ENCODE data around the gene ABHD2.

The ABHD2 gene

DNA sequence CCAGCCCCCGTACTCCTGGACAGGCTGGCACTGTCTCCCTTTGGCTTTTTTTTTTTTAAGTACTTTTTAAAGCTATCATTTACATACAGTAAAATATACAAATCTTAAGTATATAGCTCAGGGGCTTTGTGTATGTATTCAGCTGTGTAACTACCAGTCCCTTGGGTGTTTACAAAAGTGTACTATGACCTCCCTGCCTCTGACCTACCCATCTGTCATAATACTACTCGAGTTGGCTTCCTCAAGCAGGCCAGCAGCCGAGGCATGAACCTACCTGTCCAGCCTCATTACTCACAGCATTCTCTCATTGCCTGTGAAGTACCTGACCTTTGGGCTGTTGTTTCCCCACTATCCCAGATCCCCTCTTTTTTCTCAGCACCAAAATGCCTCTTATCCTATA, 33.2 kb downstream of the ABHD2 start:
- Histone ChIP-seq H2AFZ (no peak overlapping the region), H3K79me2 (no peaks in the 10 kb centered on the region), H3K36me3 (ENCODE audit: control insufficient read depth, insufficient read depth, low read length) (no peaks in the 10 kb centered on the region), H3K27me3 (ENCODE audit: control insufficient read depth, insufficient read depth, low read length) (no peaks in the 10 kb centered on the region), H3K4me1 (no peaks in the 10 kb centered on the region), H3K9ac (no peak overlapping the region), H3K4me3 (ENCODE audit: low read depth, low read length) (no peak overlapping the region), H3K9me3 (ENCODE audit: control insufficient read depth, low read length) (no peaks in the 10 kb centered on the region), H3K4me2 (ENCODE audit: low read length) (no peak overlapping the region), H3K27ac (no peak overlapping the region)
- TF ChIP-seq, protein P1, sequence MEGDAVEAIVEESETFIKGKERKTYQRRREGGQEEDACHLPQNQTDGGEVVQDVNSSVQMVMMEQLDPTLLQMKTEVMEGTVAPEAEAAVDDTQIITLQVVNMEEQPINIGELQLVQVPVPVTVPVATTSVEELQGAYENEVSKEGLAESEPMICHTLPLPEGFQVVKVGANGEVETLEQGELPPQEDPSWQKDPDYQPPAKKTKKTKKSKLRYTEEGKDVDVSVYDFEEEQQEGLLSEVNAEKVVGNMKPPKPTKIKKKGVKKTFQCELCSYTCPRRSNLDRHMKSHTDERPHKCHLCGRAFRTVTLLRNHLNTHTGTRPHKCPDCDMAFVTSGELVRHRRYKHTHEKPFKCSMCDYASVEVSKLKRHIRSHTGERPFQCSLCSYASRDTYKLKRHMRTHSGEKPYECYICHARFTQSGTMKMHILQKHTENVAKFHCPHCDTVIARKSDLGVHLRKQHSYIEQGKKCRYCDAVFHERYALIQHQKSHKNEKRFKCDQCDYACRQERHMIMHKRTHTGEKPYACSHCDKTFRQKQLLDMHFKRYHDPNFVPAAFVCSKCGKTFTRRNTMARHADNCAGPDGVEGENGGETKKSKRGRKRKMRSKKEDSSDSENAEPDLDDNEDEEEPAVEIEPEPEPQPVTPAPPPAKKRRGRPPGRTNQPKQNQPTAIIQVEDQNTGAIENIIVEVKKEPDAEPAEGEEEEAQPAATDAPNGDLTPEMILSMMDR (IDR thresholded peaks at IDR 0.05) = no peak

DNA sequence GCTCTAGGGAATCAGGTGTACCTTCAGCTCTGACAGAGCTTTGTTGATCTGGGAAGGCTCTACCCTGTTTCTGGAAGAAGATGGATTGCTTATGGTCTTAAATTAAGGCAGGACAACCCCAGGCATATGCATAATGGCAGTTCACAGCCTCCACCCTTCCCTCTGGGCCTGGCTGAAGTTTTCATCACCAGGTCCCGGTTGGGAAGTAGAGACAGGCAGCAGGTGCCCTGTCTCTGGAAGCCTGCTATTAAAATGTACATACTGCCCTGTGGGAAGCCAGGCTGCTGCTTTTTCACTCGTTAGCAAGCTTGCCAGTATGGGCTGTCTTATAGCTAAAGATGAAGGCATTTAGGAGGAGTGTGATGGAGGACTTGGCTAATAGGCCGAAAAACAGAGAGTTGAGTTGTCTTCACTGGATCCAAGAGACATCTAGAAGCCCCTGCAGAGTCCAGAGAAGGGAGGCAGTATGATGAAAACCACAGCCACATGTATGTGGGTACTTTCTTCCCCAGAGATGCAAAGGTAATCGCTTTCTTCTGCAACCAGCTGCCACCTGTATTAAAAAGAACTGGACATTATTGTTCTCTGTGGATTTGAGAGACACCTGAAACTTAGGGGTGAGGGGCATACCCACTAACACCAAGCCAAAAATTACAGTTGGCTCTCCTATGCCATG, 34.4 kb downstream of the ABHD2 start:
- Histone ChIP-seq H3K4me2 (ENCODE audit: low read length) (no peak overlapping the region), H3K9ac (no peak overlapping the region), H3K4me3 (ENCODE audit: low read depth, low read length) (no peak overlapping the region), H2AFZ (no peak overlapping the region), H3K9me3 (ENCODE audit: control insufficient read depth, low read length) (no peaks in the 10 kb centered on the region), H3K36me3 (ENCODE audit: control insufficient read depth, insufficient read depth, low read length) (no peaks in the 10 kb centered on the region), H3K27ac (no peak overlapping the region), H3K4me1 (no peaks in the 10 kb centered on the region), H3K27me3 (ENCODE audit: control insufficient read depth, insufficient read depth, low read length) (no peaks in the 10 kb centered on the region), H3K79me2 (no peaks in the 10 kb centered on the region)
- TF ChIP-seq, protein P1 (IDR thresholded peaks at IDR 0.05) = no peak

DNA sequence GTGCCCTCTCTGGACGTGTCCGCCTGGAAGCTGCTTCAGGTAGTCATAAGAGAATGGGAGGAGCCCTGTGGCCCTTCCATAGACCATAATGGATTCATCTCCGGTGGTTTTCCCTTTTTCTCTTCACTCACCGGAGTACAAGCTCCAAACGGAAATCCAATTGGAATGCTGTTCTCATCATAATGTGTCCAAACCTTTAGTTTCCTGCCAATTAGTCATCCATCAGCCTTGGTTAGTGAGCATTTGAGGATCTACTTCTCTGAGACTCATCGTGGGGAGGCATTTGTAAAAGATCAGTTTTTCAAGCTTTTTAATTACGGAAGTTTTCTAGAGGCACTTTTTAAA, 34.9 kb downstream of the ABHD2 start:
- H3K27ac ChIP-seq = no peak overlapping the region
- no peaks in the 10 kb centered on the region for H3K9me3 ChIP-seq (ENCODE audit: control insufficient read depth, low read length)

DNA sequence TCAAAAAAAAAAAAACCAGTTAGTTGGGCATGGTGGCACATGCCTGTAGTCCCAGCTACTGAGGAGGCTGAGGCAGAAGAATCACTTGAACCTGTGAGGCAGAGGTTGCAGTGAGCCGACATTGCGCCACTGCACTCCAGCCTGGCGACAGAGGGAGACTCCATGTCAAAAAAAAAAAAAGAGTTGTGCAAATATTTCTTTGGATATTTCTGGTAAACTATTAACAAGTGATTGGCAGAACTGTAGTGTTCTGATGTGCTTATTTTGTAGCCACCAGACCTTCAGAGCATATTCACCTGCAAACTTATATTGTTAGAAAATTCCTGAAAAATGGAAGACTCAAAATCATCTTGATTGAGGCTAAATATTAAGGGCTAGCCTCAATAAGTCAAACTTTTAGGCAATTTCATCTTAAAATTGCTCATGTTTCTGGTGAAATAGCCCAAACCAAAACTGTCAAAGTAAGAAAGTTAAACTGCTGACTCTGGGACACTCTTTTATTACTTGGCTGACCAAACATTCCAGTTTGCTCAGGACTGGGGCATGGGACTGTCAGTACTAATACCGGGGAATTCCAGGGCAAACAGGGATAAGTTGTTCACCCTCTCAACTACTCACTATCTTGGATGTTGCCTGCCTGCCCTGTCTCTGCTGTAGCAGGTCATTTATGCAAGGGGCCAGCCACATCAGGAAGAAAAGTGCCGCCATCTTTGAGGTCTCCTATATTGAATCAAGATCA, 37.0 kb downstream of the ABHD2 start:
- no peaks in the 10 kb centered on the region for H3K27me3 ChIP-seq (ENCODE audit: control insufficient read depth, insufficient read depth, low read length)
- no peaks in the 10 kb centered on the region for H3K36me3 ChIP-seq (ENCODE audit: control insufficient read depth, insufficient read depth, low read length)
- no peak overlapping the region for H3K9ac ChIP-seq
- H3K4me3 ChIP-seq (ENCODE audit: low read depth, low read length) = no peak overlapping the region
- no peaks in the 10 kb centered on the region for H3K9me3 ChIP-seq (ENCODE audit: control insufficient read depth, low read length)
- TF ChIP-seq, protein P1 (IDR thresholded peaks at IDR 0.05) = no peak
- H3K4me2 ChIP-seq (ENCODE audit: low read length) = no peak overlapping the region
- H3K4me1 ChIP-seq = no peaks in the 10 kb centered on the region
- no peak overlapping the region for H3K27ac ChIP-seq
- no peak overlapping the region for H2AFZ ChIP-seq
- H3K79me2 ChIP-seq = no peaks in the 10 kb centered on the region

More for the DNA sequence above, 34.9 kb downstream of the ABHD2 start:
- H3K79me2 ChIP-seq = no peaks in the 10 kb centered on the region
- no peaks in the 10 kb centered on the region for H3K4me1 ChIP-seq
- no peaks in the 10 kb centered on the region for H3K27me3 ChIP-seq (ENCODE audit: control insufficient read depth, insufficient read depth, low read length)
- no peak overlapping the region for H3K4me3 ChIP-seq (ENCODE audit: low read depth, low read length)
- H2AFZ ChIP-seq = no peak overlapping the region
- TF ChIP-seq, protein P1 (IDR thresholded peaks at IDR 0.05) = no peak
- H3K36me3 ChIP-seq (ENCODE audit: control insufficient read depth, insufficient read depth, low read length) = no peaks in the 10 kb centered on the region
- no peak overlapping the region for H3K4me2 ChIP-seq (ENCODE audit: low read length)
- H3K9ac ChIP-seq = no peak overlapping the region

Measured in parathyroid adenoma (tissue), 2 donors.